GM10266 (cell line): ENCODE data around the gene CDC34.

Source experiments
- DNase-seq: peaks from one replicate; pipeline ENCODE4 v3.0.0; 2012; ENCODE audit errors: extremely low spot score
- CTCF ChIP-seq: IDR thresholded peaks from 2 replicates; pipeline ENCODE4 v1.5.1; 2012; ENCODE audit warnings: mild to moderate bottlenecking, low read depth; ENCODE audit not compliant: control insufficient read depth, insufficient read depth; ENCODE audit errors: missing control alignments

CDC34 gene

DNA sequence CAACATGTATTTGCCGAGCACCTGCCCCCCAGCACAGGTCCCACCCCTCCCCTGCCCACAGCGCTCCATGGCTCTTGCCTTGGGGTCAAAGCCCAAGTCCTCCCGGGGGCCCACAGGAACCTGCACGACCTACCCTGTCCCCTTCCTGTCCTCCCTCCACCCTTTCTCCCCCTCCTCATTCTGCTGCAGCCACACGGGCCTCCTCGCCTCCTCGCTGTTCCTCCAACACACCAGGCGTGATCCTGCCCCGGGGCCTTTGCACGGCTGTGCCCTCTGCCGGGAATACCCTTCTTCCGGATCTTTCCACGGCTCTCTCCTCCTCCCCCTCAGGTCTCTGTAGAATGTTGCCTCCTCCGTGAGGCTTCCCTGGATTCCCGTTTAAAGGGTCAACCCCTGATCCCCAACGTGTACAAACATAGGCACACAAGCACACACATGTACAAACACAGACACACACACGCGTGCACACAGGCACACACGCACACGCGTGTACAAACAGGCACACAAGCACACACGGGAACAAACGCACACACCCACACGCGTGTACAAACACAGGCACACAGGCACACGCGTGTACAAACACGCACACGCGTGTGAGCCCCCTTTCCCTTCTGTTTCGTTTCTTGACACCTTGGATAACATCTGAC lies 32.5 kb upstream of the CDC34 start:
- TF ChIP-seq CTCF = no peak
- no peak for DNase-seq

- no peak for DNase-seq
- TF ChIP-seq CTCF = no peak
Observed at GRCh38 chr19:501646-502045, 29.9 kb upstream of the CDC34 start.

DNA sequence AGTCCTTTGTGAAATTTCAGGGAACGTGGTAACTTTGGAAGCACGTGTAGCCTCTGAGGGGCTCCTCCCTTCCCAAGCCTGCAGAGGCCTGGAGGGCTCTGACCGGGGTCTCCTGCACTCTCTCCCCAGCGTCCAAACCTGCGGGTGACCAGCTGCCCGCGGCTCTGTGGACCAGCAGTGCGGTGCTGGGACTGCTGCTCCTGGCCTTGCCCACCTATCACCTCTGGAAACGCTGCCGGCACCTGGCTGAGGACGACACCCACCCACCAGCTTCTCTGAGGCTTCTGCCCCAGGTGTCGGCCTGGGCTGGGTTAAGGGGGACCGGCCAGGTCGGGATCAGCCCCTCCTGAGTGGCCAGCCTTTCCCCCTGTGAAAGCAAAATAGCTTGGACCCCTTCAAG lies 26.9 kb upstream of the CDC34 start:
- DNase-seq = no peak
- TF ChIP-seq CTCF = no peak

- TF ChIP-seq CTCF = peak; percentile 96
Observed at GRCh38 chr19:506404-507285, 24.9 kb upstream of the CDC34 start.

DNA sequence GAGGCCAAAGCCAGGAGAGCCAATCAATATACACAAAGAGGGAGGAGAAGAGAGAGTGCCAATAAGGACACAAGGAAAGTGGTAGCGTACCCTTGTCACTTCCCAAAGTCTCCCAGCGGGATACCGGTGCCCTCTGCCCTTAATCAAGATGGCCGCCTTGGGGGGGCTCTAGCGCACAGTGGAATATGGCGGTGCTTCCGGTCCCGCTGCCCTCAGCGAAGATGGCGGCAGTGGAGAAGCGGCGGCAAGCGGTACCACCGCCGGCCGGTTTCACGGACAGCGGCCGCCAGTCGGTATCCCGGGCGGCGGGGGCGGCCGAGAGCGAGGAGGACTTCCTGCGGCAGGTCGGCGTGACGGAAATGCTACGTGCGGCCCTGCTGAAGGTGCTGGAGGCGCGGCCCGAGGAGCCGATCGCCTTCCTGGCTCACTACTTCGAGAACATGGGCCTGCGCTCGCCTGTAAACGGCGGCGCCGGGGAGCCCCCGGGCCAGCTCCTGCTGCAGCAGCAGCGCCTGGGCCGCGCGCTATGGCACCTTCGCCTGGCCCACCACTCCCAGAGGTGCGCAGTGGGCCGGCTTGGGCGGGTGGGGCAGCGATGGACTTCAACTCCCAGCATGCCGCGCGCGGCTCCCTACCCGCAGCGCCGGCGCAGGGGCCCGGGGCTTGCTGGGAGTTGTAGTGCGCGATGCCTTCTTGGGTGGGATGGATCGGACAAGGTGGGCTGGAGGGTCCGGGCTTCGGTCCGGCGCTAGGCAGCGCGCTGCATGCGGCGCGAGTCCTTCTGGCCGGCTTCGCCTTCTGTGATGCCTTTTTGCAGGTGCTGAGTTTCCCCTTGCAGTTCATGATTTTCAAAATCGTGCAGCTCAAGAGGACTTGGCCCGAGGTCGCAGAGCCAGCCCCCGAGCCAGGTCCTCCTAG lies 24.0 kb upstream of the CDC34 start, which contains the start of gene TPGS1:
Gene TPGS1 (plus strand): TSS at position 212 of the 918 bp plus-strand sequence. CDS start 10 bp downstream, at position 222.
- DNase-seq = peak; percentile 86
- TF ChIP-seq CTCF = no peak

More at GRCh38 chr19:506404-507285, 24.9 kb upstream of the CDC34 start:
- DNase-seq = peak; percentile 98

GRCh38 chr19:508204-509150 lies 23.1 kb upstream of the CDC34 start:
- no peak for DNase-seq
- TF ChIP-seq CTCF = no peak
